Ascending aorta (tissue), 2 donors: Measurements from ENCODE around the gene ZNF319. TPM values are rescaled to one million over a fixed set of nuclear protein-coding genes. Genes with fewer than 3 reads are reported as not detected.

ENCODE experiments used
- DNase-seq, 2 donors: peaks; one replicate each; pipeline ENCODE4 v3.0.0-alpha.2; 2019; ENCODE audit warnings: low spot score in 2 of 2
- H3K27ac ChIP-seq, 2 donors: fragments of 200-600 bp; sonication (generic); one replicate each; pipeline ENCODE4 v1.5.1; 2016 to 2017; ENCODE audit warnings: mild to moderate bottlenecking in 1 of 2
- H3K27me3 ChIP-seq: fragments of 200-600 bp; sonication (generic); one replicate; pipeline ENCODE4 v1.5.1; 2017
- H3K36me3 ChIP-seq, 2 donors: fragments of 200-600 bp; sonication (generic); one replicate each; pipeline ENCODE4 v1.5.1; 2016
- H3K4me1 ChIP-seq, 2 donors: fragments of 200-600 bp; sonication (generic); one replicate each; pipeline ENCODE4 v1.5.1; 2016 to 2017; ENCODE audit warnings: mild to moderate bottlenecking in 1 of 2
- H3K4me3 ChIP-seq, 2 donors: fragments of 200-600 bp; sonication (generic); one replicate each; pipeline ENCODE4 v1.5.1; 2016 to 2017; ENCODE audit warnings: mild to moderate bottlenecking in 1 of 2
- H3K9me3 ChIP-seq, 2 donors: fragments of 200-600 bp; sonication (generic); one replicate each; pipeline ENCODE4 v1.5.1; 2016
- intact Hi-C: fragments of 100-400 bp; cut with DNase I; formaldehyde crosslinking; loops from one replicate; pipeline ENCODE4 v1.15.1; 2023
- total RNA-seq: library from RNA; depleted of rRNA; stranded (reverse); fragments of >200 nt; gene quantifications from one replicate; pipeline ENCODE4 v1.1.0, GENCODE V29; 2016
- TF ChIP-seq, protein P1 (sequence below), 3 experiments: fragments of 200-600 bp in 2 of 3; fragments of 450-650 bp in 1 of 3; sonication (generic) in 2 of 3; IDR thresholded peaks; one replicate each; pipeline ENCODE4 v1.5.1; 2016 to 2019; ENCODE audit warnings: antibody characterized with exemption in 3 of 3, mild to moderate bottlenecking in 1 of 3, moderate library complexity in 1 of 3

Gene ZNF319
- total RNA-seq, 1 donor from 2014 or later = 17.5 TPM

DNA sequence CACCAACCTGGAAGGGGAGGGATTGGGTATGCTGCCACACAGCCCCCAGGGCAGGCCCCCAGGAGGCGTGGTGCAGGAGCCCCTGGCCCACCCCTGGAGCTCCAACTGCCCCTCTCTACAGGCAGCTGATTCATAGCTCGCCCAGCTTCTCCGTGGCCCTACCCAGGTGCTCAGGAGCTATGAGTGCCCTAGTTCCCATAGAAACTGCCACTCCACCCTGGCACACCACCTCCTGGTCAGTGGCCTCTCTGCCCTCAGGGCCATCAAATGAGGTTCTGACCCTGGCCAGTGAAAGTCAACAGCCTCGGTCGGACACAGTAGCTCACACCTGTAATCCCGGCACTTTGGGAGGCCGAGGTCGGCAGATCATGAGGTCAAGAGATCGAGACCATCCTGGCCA, 47.6 kb downstream of the ZNF319 start:
- no peak overlapping the region for H3K27ac ChIP-seq
- H3K27me3 ChIP-seq = no peaks in the 10 kb centered on the region
- no peak overlapping the region for H3K4me3 ChIP-seq
- no peaks in the 10 kb centered on the region for H3K4me1 ChIP-seq
- H3K9me3 ChIP-seq = no peaks in the 10 kb centered on the region
- no peak for DNase-seq
- H3K36me3 ChIP-seq = no peaks in the 10 kb centered on the region
- TF ChIP-seq, protein P1, sequence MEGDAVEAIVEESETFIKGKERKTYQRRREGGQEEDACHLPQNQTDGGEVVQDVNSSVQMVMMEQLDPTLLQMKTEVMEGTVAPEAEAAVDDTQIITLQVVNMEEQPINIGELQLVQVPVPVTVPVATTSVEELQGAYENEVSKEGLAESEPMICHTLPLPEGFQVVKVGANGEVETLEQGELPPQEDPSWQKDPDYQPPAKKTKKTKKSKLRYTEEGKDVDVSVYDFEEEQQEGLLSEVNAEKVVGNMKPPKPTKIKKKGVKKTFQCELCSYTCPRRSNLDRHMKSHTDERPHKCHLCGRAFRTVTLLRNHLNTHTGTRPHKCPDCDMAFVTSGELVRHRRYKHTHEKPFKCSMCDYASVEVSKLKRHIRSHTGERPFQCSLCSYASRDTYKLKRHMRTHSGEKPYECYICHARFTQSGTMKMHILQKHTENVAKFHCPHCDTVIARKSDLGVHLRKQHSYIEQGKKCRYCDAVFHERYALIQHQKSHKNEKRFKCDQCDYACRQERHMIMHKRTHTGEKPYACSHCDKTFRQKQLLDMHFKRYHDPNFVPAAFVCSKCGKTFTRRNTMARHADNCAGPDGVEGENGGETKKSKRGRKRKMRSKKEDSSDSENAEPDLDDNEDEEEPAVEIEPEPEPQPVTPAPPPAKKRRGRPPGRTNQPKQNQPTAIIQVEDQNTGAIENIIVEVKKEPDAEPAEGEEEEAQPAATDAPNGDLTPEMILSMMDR (IDR thresholded peaks at IDR 0.05) = no peak
- intact Hi-C loops = no loop called here

DNA sequence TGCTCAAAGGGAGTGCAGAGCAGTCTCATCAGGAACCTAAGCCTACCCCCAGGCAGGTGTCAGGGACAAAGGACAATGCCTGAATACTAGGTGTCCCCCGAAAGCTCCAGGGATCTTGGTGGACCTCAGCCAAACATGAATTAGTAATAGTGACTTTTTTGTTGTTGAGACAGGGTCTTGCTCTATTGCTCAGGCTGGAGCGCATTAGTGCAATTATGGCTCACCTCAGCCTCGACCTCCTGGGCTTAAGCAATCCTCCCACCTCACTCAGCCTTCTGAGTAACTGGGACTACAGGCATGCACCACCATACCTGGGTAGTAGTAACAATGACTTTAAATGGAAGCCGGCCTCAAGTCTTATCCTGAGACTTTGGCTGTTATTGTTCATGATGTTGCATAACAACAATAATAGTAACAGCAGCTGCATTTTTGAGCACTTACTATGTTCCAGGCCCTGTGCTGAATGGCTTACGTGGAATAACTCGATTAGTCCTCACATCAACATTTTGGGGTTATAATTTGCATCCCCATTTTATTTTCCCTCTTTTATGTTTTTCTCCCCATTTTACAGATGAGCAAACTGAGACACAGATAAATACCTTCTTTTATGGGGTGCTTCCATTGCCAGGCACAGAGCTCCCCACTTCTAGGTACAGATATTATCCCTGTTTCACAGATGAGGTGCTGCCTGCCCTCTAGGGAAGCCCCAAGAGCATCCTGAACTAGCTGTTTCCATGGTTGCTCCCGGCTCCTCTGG, 49.1 kb downstream of the ZNF319 start:
- Histone ChIP-seq H3K4me1 (no peaks in the 10 kb centered on the region), H3K4me3 (no peak overlapping the region), H3K36me3 (no peaks in the 10 kb centered on the region), H3K27ac (no peak overlapping the region), H3K9me3 (no peaks in the 10 kb centered on the region), H3K27me3 (no peaks in the 10 kb centered on the region)
- DNase-seq = no peak
- intact Hi-C loops = no loop called here
- TF ChIP-seq, protein P1 (IDR thresholded peaks at IDR 0.05) = no peak

DNA sequence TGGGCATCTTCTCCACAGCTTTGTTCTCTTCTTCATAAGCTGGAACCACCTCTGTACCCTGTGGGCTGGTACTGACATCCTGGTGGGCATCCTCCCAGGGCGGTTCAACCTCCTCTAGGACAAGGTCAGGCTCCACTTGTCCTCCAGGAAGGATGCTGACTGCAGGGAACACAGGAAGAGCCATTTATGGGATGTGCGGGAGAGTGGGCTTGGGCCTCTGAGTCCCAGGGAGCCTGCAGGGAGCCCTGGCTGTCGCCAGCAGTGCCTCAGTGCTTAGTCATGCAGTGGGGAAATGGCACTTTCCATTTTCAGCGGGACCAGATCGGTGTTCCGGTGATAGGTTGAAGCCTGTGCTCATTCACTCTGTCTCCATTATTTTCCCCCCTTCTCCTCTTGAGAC, 50.1 kb downstream of the ZNF319 start:
- Histone ChIP-seq H3K4me1 (no peaks in the 10 kb centered on the region), H3K36me3 (no peaks in the 10 kb centered on the region), H3K9me3 (no peaks in the 10 kb centered on the region), H3K4me3 (no peak overlapping the region), H3K27ac (no peak overlapping the region), H3K27me3 (no peaks in the 10 kb centered on the region)
- TF ChIP-seq, protein P1 (IDR thresholded peaks at IDR 0.05) = no peak
- intact Hi-C loops = no loop called here
- no peak for DNase-seq

DNA sequence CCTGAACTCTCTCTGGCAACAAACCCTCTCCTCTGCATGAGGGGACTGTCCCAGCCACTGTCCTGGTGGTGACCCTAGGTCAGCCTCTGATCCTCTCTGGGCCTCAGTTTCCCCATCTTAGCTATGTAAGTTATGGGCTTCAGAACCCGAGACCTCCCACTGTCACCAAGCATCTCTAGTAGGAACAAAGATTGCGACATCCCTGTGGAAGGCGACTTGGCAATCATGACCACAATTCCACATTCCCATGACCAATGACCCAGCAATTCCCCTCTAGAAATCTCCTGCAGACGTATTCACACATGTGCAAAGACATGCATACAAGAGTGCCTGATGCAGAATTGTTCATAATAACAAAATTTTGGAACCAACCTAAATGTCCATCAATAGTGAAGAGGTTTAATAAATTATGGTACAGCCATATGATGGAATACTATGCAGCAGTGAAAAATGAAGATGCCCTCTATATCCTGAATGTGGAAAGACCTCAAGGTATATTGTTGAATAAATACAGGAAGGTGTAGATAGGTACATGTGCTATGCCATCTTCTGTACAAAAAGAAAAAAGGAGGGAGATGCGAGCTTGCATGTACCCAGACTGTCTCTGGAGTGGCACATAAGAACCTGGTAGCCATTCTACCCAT, 50.8 kb downstream of the ZNF319 start:
- Histone ChIP-seq H3K27me3 (no peaks in the 10 kb centered on the region), H3K36me3 (no peaks in the 10 kb centered on the region), H3K27ac (no peak overlapping the region), H3K9me3 (no peaks in the 10 kb centered on the region), H3K4me3 (no peak overlapping the region), H3K4me1 (no peaks in the 10 kb centered on the region)
- TF ChIP-seq, protein P1 (IDR thresholded peaks at IDR 0.05) = no peak
- intact Hi-C loops = no loop called here
- DNase-seq = no peak

DNA sequence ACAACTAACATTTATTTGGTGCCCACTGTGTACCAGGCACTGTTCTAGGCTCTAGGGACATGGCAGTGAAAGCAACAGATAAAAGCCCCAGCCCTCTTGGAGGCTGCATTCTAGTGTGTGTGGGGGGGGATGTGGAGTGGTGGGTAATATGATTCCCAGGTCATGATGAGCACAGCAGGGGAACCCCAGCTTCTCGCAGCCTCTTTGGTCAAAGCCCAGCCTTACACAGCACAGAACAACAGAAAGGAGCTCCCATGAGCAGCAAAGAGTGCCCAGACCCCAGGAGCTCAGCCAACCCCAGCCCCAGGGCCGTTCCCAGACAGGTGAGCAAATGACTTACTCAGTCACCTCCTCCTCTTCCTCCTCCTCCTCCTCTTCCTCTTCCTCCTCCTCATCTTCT, 51.5 kb downstream of the ZNF319 start:
- TF ChIP-seq, protein P1 (IDR thresholded peaks at IDR 0.05) = no peak
- H3K27me3 ChIP-seq = no peaks in the 10 kb centered on the region
- H3K4me3 ChIP-seq = no peak overlapping the region
- H3K9me3 ChIP-seq = no peaks in the 10 kb centered on the region
- no peaks in the 10 kb centered on the region for H3K36me3 ChIP-seq
- DNase-seq = no peak
- no peak overlapping the region for H3K27ac ChIP-seq
- H3K4me1 ChIP-seq = no peaks in the 10 kb centered on the region
- intact Hi-C loops = no loop called here
